Lung microvascular endothelial cell (primary cell): ENCODE results near the gene SLC20A1. TPM values are rescaled to one million over a fixed set of nuclear protein-coding genes. Genes with fewer than 3 reads are reported as not detected.
"Not testable (repeated sequence)": the region's sequence is repeated elsewhere in the genome, so short reads cannot be mapped to it uniquely, and the experiment has no call there.

ENCODE experiments used
- DNase-seq, 2 donors: peaks; one replicate each; pipeline versions ENCODE4 v3.0.0 to v3.0.0-alpha.2; 2010; ENCODE audit warnings: low read depth in 2 of 2
- total RNA-seq: library from RNA; depleted of rRNA; stranded (reverse); fragments of >200 nt; gene quantifications from 2 replicates; pipeline ENCODE4 v1.2.1, GENCODE V29; 2014

SLC20A1 gene
- total RNA-seq, 1 donor from 2014 or later = 12.9 TPM

DNA sequence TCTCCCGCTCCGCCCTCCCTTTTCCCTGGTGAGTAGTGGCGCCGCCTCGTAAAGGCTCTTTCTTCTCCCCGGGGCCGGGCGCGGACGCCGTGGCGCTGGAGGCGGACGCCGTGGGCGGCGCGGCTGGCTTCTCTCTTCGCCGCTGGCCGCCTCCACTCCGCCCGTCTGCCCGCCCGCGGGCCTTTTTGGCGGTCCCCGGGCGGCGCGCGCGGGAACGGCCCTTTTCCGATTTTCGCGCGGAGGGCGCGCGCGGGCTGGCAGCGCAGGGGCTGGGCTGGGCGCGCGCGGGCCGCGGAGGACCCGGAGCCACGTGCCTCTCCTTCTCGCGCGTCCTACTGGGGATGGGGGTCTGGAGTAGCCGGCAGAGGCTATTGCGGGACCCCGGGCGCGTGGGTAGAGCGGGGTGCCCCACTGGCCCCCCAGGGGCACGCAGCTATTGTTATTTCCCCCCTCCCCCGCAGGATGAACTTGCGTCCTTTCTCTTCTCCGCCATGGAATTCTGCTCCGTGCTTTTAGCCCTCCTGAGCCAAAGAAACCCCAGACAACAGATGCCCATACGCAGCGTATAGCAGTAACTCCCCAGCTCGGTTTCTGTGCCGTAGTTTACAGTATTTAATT is 472 bp downstream of the SLC20A1 start:
- DNase-seq = peak in 1 of 2 donors; percentile 63

DNA sequence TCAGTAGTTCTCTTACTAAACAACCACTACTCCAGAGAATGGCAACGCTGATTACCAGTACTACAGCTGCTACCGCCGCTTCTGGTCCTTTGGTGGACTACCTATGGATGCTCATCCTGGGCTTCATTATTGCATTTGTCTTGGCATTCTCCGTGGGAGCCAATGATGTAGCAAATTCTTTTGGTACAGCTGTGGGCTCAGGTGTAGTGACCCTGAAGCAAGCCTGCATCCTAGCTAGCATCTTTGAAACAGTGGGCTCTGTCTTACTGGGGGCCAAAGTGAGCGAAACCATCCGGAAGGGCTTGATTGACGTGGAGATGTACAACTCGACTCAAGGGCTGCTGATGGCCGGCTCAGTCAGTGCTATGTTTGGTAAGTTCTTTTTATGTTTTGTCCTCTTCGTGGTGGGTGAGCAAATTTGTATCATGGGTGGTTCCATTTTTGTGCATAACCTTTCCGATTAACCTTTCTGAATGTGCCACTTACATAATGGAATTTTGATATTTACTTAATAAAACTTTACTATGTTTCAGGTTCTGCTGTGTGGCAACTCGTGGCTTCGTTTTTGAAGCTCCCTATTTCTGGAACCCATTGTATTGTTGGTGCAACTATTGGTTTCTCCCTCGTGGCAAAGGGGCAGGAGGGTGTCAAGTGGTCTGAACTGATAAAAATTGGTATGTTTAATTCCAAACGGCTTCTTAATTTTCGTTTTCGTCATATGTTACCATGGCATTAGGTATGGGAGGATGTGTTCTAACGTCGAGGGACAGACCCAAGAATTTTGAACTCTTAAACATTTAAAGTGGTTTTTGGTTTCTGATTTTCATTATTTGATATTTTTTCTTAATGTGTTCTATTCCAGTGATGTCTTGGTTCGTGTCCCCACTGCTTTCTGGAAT is 1.3 kb downstream of the SLC20A1 start:
- peak; percentile 31 to 46 for DNase-seq

DNA sequence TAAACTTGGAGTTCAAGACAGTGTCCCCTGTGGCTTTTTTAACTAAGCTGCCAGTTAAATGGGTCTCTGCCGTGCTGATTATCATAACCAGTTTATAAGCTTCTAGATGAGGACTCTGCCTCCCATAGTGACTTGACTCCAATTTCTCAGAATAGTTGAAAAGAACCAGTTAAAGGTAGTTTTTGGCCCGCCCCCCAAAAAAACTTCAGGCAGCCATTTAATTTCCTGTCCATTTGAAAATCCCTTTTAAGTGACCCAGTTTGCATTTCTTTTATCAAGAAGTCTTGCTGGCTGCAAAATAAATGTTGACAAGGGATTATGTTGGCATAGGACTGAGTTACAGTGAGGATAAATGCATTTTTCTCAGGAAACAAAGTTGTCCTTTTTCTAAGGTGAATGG is 2.3 kb downstream of the SLC20A1 start:
- peak; percentile 24 to 40 for DNase-seq

DNA sequence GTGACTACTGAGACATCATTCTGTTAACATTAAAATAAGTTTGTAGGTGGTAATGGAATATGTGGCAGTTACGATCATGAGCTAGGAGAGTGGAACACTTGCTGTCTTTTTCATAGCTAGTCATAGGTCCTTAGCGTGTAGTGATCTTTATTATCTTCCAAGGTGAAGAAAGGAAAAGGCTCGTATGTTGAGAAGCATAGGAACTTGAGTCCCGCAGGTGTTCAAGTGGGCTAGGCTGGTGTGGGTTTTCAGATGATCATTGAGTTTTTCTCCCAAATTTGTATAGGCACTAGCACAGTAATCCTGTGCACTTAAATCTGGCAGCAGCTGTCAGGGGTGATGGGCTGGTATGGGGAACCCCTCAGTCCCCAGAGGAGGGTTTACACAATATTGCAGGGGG is 10.9 kb downstream of the SLC20A1 start:
- DNase-seq = no peak

DNA sequence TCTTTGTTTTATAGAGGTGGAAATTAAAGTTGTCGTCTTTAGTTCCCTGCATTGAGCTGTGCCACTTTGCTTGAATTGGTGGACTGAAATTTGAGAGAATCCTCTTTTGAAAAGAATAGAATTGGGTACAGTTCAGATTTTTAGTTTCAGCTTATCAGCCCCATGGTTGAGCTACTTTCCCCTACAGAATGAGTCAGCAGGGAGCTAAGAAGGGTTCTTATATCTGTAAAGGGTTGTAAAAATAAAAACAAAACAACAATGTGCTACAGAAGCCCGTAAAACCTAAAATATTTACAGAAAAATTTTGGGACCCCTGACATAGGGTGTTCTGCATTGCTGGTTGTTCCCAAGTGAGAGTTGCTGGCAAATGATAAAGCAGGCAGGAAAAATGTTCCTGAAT is 12.6 kb downstream of the SLC20A1 start:
- DNase-seq = no peak

DNA sequence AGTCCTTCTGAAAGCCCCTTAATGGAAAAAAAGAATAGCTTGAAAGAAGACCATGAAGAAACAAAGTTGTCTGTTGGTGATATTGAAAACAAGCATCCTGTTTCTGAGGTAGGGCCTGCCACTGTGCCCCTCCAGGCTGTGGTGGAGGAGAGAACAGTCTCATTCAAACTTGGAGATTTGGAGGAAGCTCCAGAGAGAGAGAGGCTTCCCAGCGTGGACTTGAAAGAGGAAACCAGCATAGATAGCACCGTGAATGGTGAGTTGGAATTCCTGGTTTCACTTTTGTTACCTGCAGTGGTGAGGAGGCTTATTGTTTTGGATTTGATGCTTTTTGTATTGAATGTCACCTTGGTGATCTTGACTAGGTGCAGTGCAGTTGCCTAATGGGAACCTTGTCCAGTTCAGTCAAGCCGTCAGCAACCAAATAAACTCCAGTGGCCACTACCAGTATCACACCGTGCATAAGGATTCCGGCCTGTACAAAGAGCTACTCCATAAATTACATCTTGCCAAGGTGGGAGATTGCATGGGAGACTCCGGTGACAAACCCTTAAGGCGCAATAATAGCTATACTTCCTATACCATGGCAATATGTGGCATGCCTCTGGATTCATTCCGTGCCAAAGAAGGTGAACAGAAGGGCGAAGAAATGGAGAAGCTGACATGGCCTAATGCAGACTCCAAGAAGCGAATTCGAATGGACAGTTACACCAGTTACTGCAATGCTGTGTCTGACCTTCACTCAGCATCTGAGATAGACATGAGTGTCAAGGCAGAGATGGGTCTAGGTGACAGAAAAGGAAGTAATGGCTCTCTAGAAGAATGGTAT is 13.3 kb downstream of the SLC20A1 start:
- DNase-seq = peak; percentile 31 to 41

DNA sequence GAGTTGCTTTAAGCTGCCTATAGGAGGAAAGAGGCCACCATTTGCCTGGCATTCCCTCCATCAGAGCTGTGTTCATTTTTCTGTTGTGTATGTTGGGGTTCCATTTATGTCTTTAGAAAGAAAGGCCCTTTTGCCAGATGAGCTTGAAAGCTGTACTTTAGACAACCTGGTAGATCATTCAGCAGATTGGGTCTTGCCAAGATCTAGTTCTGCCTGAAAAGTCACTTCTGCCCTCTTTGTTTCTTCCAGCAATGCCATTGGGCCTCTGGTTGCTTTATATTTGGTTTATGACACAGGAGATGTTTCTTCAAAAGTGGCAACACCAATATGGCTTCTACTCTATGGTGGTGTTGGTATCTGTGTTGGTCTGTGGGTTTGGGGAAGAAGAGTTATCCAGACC is 14.4 kb downstream of the SLC20A1 start:
- DNase-seq = no peak

DNA sequence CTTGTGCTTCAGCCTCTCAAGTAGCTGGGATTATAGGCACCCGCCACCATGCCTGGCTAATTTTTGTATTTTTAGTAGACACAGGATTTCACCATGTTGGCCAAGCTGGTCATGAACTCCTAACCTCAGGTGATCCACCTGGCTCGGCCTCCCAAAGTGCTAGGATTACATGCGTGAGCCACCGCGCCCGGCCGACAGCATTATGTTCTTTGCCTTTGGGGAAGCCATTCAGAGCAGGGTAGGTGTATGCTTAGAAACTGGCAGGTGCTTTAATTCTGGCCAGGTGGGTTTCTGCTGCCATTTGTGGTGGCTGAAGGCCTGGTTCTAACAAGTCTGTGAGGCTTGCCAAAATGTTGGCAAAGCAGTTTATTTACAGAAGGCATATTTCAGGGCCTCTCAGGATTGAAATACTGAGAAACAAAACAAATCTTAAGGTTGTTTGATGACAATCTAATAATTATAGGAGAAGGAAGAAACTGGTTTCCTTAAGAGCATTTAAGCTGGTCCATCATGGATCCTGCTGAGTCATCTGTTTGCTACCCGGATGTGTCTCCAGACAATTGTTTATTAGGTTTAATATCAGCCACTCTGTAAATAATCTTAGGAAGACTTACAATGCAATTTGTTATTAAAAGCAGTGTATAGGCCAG is 16.0 kb downstream of the SLC20A1 start:
- DNase-seq = peak in 1 of 2 donors; percentile 54

DNA sequence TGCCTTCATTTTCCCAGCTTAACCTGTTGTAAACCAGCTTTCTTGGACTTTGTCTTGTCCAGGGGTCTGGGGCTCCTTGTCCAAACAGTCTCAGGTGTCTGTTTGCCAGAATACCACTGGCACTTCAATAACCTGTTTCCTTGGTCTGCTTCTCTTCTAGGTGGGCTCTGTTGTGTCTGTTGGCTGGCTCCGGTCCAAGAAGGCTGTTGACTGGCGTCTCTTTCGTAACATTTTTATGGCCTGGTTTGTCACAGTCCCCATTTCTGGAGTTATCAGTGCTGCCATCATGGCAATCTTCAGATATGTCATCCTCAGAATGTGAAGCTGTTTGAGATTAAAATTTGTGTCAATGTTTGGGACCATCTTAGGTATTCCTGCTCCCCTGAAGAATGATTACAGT is 17.0 kb downstream of the SLC20A1 start:
- no peak for DNase-seq

DNA sequence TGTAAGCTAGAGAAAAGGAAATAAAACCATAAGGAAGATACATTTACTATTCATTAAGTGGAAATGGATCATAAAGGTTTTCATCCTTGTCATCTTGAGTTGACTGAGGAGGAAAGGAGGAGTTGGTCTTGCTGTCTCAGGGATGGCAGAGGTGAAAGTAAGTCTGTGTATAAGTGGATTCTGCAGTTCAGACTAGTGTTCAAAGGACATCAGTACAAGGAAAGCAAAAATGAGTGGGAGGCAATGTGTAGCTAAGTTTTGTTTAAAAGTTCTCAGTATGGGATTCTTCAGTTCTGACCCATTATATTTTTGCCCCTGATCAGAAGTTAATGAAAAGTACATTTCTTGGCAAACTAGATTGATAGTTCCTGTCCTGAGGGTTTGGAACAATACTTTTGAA is 18.9 kb downstream of the SLC20A1 start:
- DNase-seq = no peak

DNA sequence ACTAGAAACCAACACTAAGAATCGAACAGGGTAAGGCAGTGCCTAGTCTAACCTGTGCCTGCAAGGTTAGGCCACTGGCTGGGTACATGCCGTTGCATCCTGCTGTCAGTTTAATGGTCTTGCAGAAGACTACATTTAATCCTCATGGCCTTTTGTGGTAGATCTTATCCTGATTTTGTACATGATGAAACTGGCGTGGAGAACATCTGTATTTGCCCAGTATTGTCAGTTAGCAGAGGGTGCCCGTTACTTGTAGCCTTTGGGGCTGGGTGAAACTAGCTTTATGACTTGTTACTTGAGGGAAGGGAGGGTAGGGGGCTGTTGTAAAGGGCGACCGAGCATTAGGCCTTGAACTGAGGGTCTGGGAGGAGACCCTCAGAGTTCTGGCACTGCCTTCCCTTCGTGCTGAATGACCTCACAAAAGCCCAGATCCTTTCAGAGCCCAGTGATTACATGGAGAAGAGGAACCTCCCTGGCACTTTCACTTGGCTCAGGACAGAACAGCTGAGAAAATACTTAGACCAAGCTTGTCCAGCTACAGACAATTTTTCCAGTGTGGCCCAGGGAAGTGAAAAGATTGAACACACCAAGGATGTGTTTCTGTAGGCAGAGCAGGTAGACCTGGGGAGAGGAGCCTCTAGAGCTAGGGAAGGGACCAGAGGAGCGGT is 19.5 kb downstream of the SLC20A1 start:
- DNase-seq = no peak

DNA sequence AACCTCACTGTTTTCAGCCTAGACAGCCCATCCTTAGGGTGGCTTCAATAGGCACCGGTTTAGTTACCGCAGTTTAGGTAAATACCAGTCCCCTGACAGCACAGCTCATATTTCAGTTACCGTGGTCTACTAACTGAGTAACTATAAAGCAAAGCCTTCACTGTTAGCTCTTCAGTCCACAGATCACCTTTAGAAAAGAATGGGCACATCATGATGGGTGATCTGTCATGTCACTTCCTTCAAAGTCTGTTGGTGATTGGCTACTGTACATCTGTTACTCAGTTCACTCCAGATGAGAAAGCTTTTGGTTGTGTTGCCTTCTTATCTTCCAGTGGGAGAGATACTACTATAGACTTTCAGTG is 21.0 kb downstream of the SLC20A1 start:
- DNase-seq = no peak

DNA sequence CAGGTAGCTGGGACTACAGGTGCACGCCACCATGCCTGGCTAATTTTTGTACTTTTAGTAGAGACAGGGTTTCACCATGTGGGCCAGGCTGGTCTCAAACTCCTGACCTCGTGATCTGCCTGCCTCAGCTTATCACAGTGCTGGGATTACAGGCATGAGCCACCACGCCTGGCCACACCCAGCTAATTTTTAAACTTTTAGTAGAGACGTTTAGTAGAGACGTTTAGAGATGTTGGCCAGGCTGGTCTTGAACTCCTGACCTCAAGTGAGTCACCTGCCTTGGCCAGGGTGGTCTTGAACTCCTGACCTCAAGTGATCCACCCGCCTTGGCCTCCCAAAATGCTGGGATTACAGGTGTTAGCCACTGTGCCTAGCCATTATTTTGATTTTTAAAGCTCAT is 21.8 kb downstream of the SLC20A1 start:
- DNase-seq = not testable (repeated sequence)

DNA sequence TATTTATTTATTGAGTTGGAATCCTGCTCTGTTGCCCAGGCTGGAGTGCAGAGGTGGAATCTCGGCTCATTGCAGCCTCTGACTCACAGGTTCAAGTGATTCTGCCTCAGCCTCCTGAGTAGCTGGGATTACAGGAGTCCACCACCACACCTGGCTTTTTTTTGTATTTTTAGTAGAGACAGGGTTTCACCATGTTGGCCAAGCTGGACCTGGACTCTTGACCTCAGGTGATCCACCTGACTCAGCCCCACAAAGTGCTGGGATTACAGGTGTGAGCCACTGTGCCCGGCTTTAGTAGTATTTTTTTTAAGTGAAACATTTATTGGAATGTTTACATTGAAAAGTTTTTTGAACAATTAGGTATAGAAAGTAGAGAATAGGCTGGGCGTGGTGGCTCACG is 23.9 kb downstream of the SLC20A1 start:
- DNase-seq = no peak

DNA sequence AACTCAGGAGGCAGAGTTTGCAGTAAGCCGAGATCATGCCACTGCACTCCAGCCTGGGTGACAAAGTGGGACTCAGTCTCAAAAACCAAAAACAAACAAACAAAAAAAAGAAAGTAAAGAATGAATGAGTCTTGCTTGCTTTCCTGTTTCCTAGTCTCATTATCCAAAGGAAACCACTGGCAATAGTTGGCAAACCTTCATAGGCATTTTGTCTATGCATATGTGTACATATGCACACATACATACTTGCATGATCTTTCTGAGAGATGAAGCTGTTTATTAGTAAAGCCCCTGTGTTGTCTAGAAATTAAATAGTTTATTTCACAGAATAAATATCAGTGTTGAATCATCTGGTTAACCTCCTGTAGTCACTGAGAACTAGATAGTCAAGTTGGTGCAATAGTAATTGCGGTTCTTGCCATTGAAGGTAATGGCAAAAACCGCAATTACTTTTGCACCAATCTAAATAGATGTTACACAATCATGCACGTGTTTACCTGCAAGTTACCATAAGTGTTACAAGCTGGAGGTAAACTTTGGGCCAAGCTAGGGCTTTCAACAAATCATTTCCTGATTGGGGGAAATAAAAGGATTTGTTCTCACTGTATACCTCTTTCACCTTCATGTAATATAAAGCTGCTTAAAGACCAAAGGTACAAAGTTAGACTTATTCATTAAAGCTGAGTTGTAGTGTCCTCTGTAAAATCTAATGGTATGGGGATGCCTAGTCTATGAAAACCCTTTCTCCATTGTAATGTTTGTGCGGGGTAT is 24.7 kb downstream of the SLC20A1 start:
- peak in 1 of 2 donors; percentile 22 for DNase-seq

DNA sequence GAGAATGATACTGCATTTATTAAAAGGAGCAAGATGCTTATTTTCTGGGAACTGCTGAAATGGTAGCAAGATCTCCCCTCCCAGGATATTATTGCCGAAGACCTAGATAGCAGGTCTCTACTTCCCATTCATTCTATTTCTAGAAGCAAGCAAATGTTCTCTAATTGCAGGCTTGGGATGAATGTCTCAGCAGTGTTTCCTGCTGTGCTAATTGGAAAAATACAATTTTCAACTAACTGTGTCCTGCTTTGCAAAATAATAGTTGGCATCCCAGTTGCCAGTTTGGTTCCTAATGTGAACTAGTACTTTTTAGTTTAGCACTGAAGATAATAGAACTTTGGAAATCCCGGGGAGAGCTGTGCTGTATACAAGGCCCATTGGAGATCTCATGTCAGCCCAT is 26.1 kb downstream of the SLC20A1 start:
- DNase-seq = no peak

DNA sequence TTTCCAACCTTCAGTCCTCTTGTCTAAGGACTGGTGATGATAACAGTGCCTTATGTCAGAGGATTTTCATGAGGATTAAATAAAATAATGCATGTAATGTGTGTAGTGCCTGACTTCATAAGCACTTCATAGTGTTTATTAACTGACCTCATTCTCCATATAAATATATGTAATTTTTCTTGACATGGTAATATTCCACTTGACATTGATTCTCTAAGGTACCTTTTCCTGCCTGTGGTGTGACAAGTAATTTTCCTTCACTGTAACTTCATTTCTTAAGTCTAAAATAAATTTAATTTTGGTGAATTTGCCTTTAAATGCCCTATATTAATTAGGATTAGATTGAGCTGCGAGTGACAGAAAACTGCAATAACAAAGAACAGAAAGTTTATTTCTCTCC is 27.3 kb downstream of the SLC20A1 start:
- DNase-seq = no peak

DNA sequence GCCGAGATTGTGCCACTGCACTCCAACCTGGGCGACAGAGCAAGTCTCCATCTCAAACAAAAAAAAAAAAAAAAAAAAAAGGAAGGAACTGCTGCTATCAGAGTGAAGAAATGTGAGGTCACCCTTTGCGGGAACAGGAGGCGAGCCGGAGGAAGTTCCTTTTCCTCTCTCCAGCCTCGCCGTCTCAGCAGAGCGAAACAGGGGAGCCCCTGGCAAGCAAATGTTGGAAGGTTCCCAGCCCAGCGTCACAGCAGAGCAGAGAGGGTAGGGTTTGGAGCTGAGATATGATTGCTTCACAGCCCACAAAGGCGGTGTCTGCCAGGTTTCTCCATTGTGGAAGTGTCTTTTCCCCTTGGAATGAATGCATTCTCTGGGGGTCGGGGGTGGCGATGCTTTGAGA is 28.5 kb downstream of the SLC20A1 start:
- DNase-seq = peak in 1 of 2 donors; percentile 90

DNA sequence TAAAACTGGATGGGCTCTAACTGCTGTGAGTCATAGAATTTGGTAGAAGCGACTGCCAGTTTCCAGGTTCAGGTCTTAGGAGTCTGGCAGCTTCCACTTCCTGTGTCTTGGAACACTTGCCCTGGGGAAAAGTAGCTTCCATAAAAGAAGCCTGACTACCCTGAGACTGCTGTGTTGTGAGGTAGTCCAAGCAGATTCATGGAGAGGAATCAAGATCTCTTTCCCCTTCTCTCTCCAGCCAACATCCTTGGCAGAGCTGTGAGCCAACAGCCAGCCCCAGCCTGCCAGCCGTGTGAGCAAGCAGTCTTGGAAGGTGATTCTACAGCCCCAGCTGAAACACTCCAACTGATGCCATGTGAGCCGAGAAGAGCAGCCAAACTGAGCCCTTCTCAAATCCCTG is 33.7 kb downstream of the SLC20A1 start:
- no peak for DNase-seq

DNA sequence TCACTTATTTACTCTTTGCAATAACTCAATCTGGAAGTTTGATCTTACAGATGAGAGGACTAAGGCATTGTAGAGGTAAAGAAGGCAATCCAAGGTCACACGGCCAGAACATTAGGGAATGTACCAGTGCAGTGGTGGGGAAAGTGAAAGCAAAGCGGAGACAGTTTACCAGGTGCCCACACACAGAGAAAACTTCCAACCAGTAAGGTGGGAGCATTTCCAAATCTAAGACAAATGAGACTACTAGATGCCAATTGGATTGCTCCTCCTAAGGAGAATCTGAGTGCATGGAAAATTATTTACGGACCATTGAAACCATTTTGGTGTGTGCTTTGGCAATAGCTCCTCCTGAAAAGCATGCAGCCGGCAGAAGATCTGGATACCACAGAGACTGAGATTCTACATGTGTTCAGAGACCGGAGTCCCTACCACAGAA is 34.9 kb downstream of the SLC20A1 start:
- DNase-seq = peak in 1 of 2 donors; percentile 20
